ENCODE results near the gene DHX29. TPM values are rescaled to one million over a fixed set of nuclear protein-coding genes. Genes with fewer than 3 reads are reported as not detected.
"Not testable (repeated sequence)": the region's sequence is repeated elsewhere in the genome, so short reads cannot be mapped to it uniquely, and the experiment has no call there.

DHX29 gene
- total RNA-seq, 2 experiments from 2014 or later: 11.0 to 11.1 TPM

GRCh38 chr5:55331321-55331720, 23.8 kb upstream of the DHX29 start:
- Mint-ChIP-seq H3K4me3 (no peak overlapping the region), H3K36me3 (ENCODE audit: low read depth) (peaks cover 45% of the 10 kb centered on the region), H3K27ac (no peak overlapping the region), H3K4me1 (ENCODE audit: low read depth) (peaks cover 29% of the 10 kb centered on the region), H3K27me3 (ENCODE audit: low read depth) (no peaks in the 10 kb centered on the region), H3K9me3 (no peaks in the 10 kb centered on the region)
- intact Hi-C loops (cut with micrococcal nuclease): no loop called here
- no peak for DNase-seq
- CTCF ChIA-PET: no interaction called here

GRCh38 chr5:55327281-55327680, 19.8 kb upstream of the DHX29 start:
- Mint-ChIP-seq H3K4me3 (no peak overlapping the region), H3K4me1 (ENCODE audit: low read depth) (peaks cover 28% of the 10 kb centered on the region), H3K27me3 (ENCODE audit: low read depth) (no peaks in the 10 kb centered on the region), H3K9me3 (no peaks in the 10 kb centered on the region), H3K36me3 (ENCODE audit: low read depth) (peaks cover 36% of the 10 kb centered on the region), H3K27ac (no peak overlapping the region)
- CTCF ChIA-PET: interaction anchor here (0.7 to 0.9 kb wide), 3 partner anchors 15 to 894 kb away, joined by 3 to 4 read pairs (median 3); no protein-coding TSS in a partner anchor
- intact Hi-C loops (cut with micrococcal nuclease): loop anchor here (10.0 kb wide), 1 partner anchor 588 kb away; no protein-coding TSS in a partner anchor
- DNase-seq: no peak

GRCh38 chr5:55325621-55326020, 18.1 kb upstream of the DHX29 start:
- H3K27ac Mint-ChIP-seq: no peak overlapping the region
- DNase-seq: no peak
- peaks cover 26% of the 10 kb centered on the region for H3K4me1 Mint-ChIP-seq (ENCODE audit: low read depth)
- no peaks in the 10 kb centered on the region for H3K27me3 Mint-ChIP-seq (ENCODE audit: low read depth)
- H3K4me3 Mint-ChIP-seq: no peak overlapping the region
- CTCF ChIA-PET: interaction anchor here (0.6 to 1.8 kb wide), 3 partner anchors 11 to 302 kb away, joined by 3 to 8 read pairs (median 5); no protein-coding TSS in a partner anchor
- no peaks in the 10 kb centered on the region for H3K9me3 Mint-ChIP-seq
- intact Hi-C loops (cut with micrococcal nuclease): loop anchor here (10.0 kb wide), 1 partner anchor 589 kb away; no protein-coding TSS in a partner anchor
- H3K36me3 Mint-ChIP-seq (ENCODE audit: low read depth): peaks cover 24% of the 10 kb centered on the region

GRCh38 chr5:55324815-55325418, 17.4 kb upstream of the DHX29 start:
- Mint-ChIP-seq H3K4me1 (ENCODE audit: low read depth) (peaks cover 22% of the 10 kb centered on the region), H3K9me3 (no peaks in the 10 kb centered on the region), H3K27ac (no peak overlapping the region), H3K27me3 (ENCODE audit: low read depth) (no peaks in the 10 kb centered on the region), H3K4me3 (no peak overlapping the region), H3K36me3 (ENCODE audit: low read depth) (peaks cover 19% of the 10 kb centered on the region)
- no peak for DNase-seq
- CTCF ChIA-PET: interaction anchor here (0.6 to 2.2 kb wide), 5 partner anchors 11 to 390 kb away, joined by 3 to 8 read pairs (median 5); no protein-coding TSS in a partner anchor
- intact Hi-C loops (cut with micrococcal nuclease): loop anchor here (1.0 to 10.0 kb wide), 2 partner anchors 367 to 590 kb away; no protein-coding TSS in a partner anchor

- H3K27ac Mint-ChIP-seq: no peak overlapping the region
Observed at GRCh38 chr5:55324006-55324405, 16.5 kb upstream of the DHX29 start.

GRCh38 chr5:55320571-55320970, 13.1 kb upstream of the DHX29 start:
- peaks cover 13% of the 10 kb centered on the region for H3K36me3 Mint-ChIP-seq (ENCODE audit: low read depth)
- CTCF ChIA-PET: interaction anchor here (1.3 kb wide), 1 partner anchor 371 kb away, joined by 3 read pairs; no protein-coding TSS in a partner anchor

More at GRCh38 chr5:55324006-55324405, 16.5 kb upstream of the DHX29 start:
- CTCF ChIA-PET: interaction anchor here (1.8 to 2.2 kb wide), 2 partner anchors 19 to 368 kb away, joined by 6 to 8 read pairs; no protein-coding TSS in a partner anchor
- Mint-ChIP-seq H3K4me1 (ENCODE audit: low read depth) (peaks cover 17% of the 10 kb centered on the region), H3K27me3 (ENCODE audit: low read depth) (no peaks in the 10 kb centered on the region), H3K9me3 (no peaks in the 10 kb centered on the region), H3K36me3 (ENCODE audit: low read depth) (peaks cover 16% of the 10 kb centered on the region), H3K4me3 (no peak overlapping the region)
- no peak for DNase-seq
- intact Hi-C loops (cut with micrococcal nuclease): loop anchor here (1.0 to 10.0 kb wide), 2 partner anchors 368 to 591 kb away; no protein-coding TSS in a partner anchor

GRCh38 chr5:55319491-55319890, 12.0 kb upstream of the DHX29 start:
- Mint-ChIP-seq H3K27ac (no peak overlapping the region), H3K27me3 (ENCODE audit: low read depth) (no peaks in the 10 kb centered on the region), H3K9me3 (peaks cover 3% of the 10 kb centered on the region), H3K4me3 (no peak overlapping the region), H3K4me1 (ENCODE audit: low read depth) (peaks cover 22% of the 10 kb centered on the region), H3K36me3 (ENCODE audit: low read depth) (peaks cover 9% of the 10 kb centered on the region)
- DNase-seq: no peak
- CTCF ChIA-PET: interaction anchor here (0.6 to 1.3 kb wide), 2 partner anchors 53 to 372 kb away, joined by 3 read pairs; no protein-coding TSS in a partner anchor
- intact Hi-C loops (cut with micrococcal nuclease): no loop called here

More at GRCh38 chr5:55320571-55320970, 13.1 kb upstream of the DHX29 start:
- Mint-ChIP-seq H3K27me3 (ENCODE audit: low read depth) (no peaks in the 10 kb centered on the region), H3K4me1 (ENCODE audit: low read depth) (peaks cover 19% of the 10 kb centered on the region), H3K4me3 (no peak overlapping the region), H3K27ac (no peak overlapping the region), H3K9me3 (peaks cover 3% of the 10 kb centered on the region)
- intact Hi-C loops (cut with micrococcal nuclease): loop anchor here (10.0 kb wide), 1 partner anchor 594 kb away; no protein-coding TSS in a partner anchor
- DNase-seq: no peak

- H3K4me1 Mint-ChIP-seq (ENCODE audit: low read depth): peaks cover 32% of the 10 kb centered on the region
- H3K27me3 Mint-ChIP-seq (ENCODE audit: low read depth); H3K36me3 Mint-ChIP-seq (ENCODE audit: low read depth); intact Hi-C loops (cut with micrococcal nuclease); CTCF ChIA-PET; H3K27ac Mint-ChIP-seq; DNase-seq; H3K4me3 Mint-ChIP-seq; H3K9me3 Mint-ChIP-seq: not testable (repeated sequence)
Observed at GRCh38 chr5:55318237-55318636, 10.7 kb upstream of the DHX29 start.

- CTCF ChIA-PET: no interaction called here
- H3K9me3 Mint-ChIP-seq: peaks cover 3% of the 10 kb centered on the region
- H3K27me3 Mint-ChIP-seq (ENCODE audit: low read depth): no peaks in the 10 kb centered on the region
- intact Hi-C loops (cut with micrococcal nuclease): no loop called here
- no peak for DNase-seq
- no peak overlapping the region for H3K27ac Mint-ChIP-seq
- H3K4me1 Mint-ChIP-seq (ENCODE audit: low read depth): peaks cover 44% of the 10 kb centered on the region
- peaks cover 11% of the 10 kb centered on the region for H3K36me3 Mint-ChIP-seq (ENCODE audit: low read depth)
- no peak overlapping the region for H3K4me3 Mint-ChIP-seq
Observed at GRCh38 chr5:55316837-55317236, 9.3 kb upstream of the DHX29 start.

- peaks cover 3% of the 10 kb centered on the region for H3K9me3 Mint-ChIP-seq
- no peak overlapping the region for H3K4me3 Mint-ChIP-seq
Observed at GRCh38 chr5:55316289-55316688, 8.8 kb upstream of the DHX29 start.

GRCh38 chr5:55313870-55314617, 6.5 kb upstream of the DHX29 start:
- Mint-ChIP-seq H3K9me3 (peaks cover 3% of the 10 kb centered on the region), H3K4me3 (no peak overlapping the region), H3K36me3 (ENCODE audit: low read depth) (peaks cover 16% of the 10 kb centered on the region), H3K27ac (no peak overlapping the region), H3K27me3 (ENCODE audit: low read depth) (no peaks in the 10 kb centered on the region), H3K4me1 (ENCODE audit: low read depth) (peaks cover 55% of the 10 kb centered on the region)
- CTCF ChIA-PET: no interaction called here
- no peak for DNase-seq
- intact Hi-C loops (cut with micrococcal nuclease): no loop called here

More at GRCh38 chr5:55316289-55316688, 8.8 kb upstream of the DHX29 start:
- no peak for DNase-seq
- Mint-ChIP-seq H3K27ac (no peak overlapping the region), H3K36me3 (ENCODE audit: low read depth) (peaks cover 13% of the 10 kb centered on the region), H3K27me3 (ENCODE audit: low read depth) (no peaks in the 10 kb centered on the region), H3K4me1 (ENCODE audit: low read depth) (peaks cover 47% of the 10 kb centered on the region)
- intact Hi-C loops (cut with micrococcal nuclease): no loop called here
- CTCF ChIA-PET: no interaction called here

GRCh38 chr5:55308254-55308836, 851 bp upstream of the DHX29 start:
- Mint-ChIP-seq H3K9me3 (peaks cover 2% of the 10 kb centered on the region), H3K27me3 (ENCODE audit: low read depth) (no peaks in the 10 kb centered on the region), H3K4me3 (no peak overlapping the region), H3K36me3 (ENCODE audit: low read depth) (peaks cover 13% of the 10 kb centered on the region), H3K4me1 (ENCODE audit: low read depth) (peaks cover 35% of the 10 kb centered on the region), H3K27ac (no peak overlapping the region)
- peak; percentile 29 for DNase-seq
- CTCF ChIA-PET: interaction anchor here (0.6 to 1.0 kb wide), 3 partner anchors 11 to 1650 kb away, joined by 3 read pairs; no protein-coding TSS in a partner anchor
- intact Hi-C loops (cut with micrococcal nuclease): loop anchor here (1.0 to 10.0 kb wide), 5 partner anchors 30 to 994 kb away; partner anchors contain the start of gene ARL15

Measured in activated naive CD4-positive, alpha-beta T cell treated with anti-CD3 and anti-CD28 coated beads for 36 hours (primary cell).